K562 (cell line): ENCODE measurements around the gene SPRY4. TPM values are rescaled to one million over a fixed set of nuclear protein-coding genes. Genes with fewer than 3 reads are reported as not detected.

Source experiments
- ATF1 ChIP-seq, 2 experiments: fragments of 450-650 bp in 1 of 2; IDR thresholded peaks; 2 replicates each; pipeline ENCODE4 v1.6.1; 2016; ENCODE audit warnings: missing compliant biosample characterization in 1 of 2, missing genetic modification characterization in 1 of 2
- BRD4 ChIP-seq: fragments of 200-600 bp; sonication (generic); IDR thresholded peaks from 2 replicates; pipeline ENCODE4 v1.6.1; 2017; ENCODE audit warnings: inconsistent platforms
- BRF2 ChIP-seq: IDR thresholded peaks from 3 replicates; pipeline ENCODE4 v1.6.1; 2011; ENCODE audit warnings: borderline replicate concordance, mild to moderate bottlenecking; ENCODE audit not compliant: insufficient read length, insufficient read depth
- FOXM1 ChIP-seq, 2 experiments: fragments of 450-650 bp in 1 of 2; sonication (generic) in 1 of 2; formaldehyde crosslinking in 1 of 2; IDR thresholded peaks; 2 replicates each; pipeline versions ENCODE4 v1.6.1 to v1.9.0; 2017 to 2022; ENCODE audit warnings: low read depth in 2 of 2, mild to moderate bottlenecking in 2 of 2, missing genetic modification reagents in 1 of 2, moderate library complexity in 1 of 2
- KLF1 ChIP-seq: fragments of 450-650 bp; IDR thresholded peaks from 2 replicates; pipeline ENCODE4 v1.6.1; 2016; ENCODE audit warnings: missing genetic modification characterization, missing compliant biosample characterization
- MYNN ChIP-seq, 2 experiments: sonication (generic); formaldehyde crosslinking in 1 of 2; IDR thresholded peaks; 2 replicates each; pipeline versions ENCODE4 v1.5.0 to v1.6.1; 2016 to 2020; ENCODE audit warnings: antibody characterized with exemption in 1 of 2, missing genetic modification reagents in 1 of 2
- NBN ChIP-seq: fragments of 450-650 bp; IDR thresholded peaks from 2 replicates; pipeline ENCODE4 v1.6.1; 2016; ENCODE audit warnings: low read depth, mild to moderate bottlenecking
- NCOA1 ChIP-seq: fragments of 450-650 bp; IDR thresholded peaks from 2 replicates; pipeline ENCODE4 v1.6.1; 2016; ENCODE audit warnings: low read depth
- POLR2A ChIP-seq: fragments of 450-650 bp; conservative IDR thresholded peaks from 2 replicates; pipeline ENCODE4 v1.6.1; 2016
- U2AF2 ChIP-seq: fragments of 200-400 bp; formaldehyde crosslinking; optimal IDR thresholded peaks from 2 replicates; pipeline ENCODE3; 2017; ENCODE audit warnings: low read depth, mild to moderate bottlenecking, low read length
- USF1 ChIP-seq: sonication (generic); formaldehyde crosslinking; IDR thresholded peaks from 2 replicates; pipeline ENCODE4 v1.9.0; 2022; ENCODE audit warnings: mild to moderate bottlenecking, missing genetic modification reagents
- ZKSCAN1 ChIP-seq: fragments of 150-350 bp; IDR thresholded peaks from 2 replicates; pipeline ENCODE4 v1.6.1; 2016; ENCODE audit warnings: low read depth, low read length
- ZKSCAN8 ChIP-seq: fragments of 200-800 bp; sonication (Bioruptor generic); IDR thresholded peaks from 2 replicates; pipeline ENCODE4 v1.6.1; 2016; ENCODE audit warnings: missing genetic modification characterization, missing compliant biosample characterization
- ZNF121 ChIP-seq: sonication (generic); formaldehyde crosslinking; conservative IDR thresholded peaks from 2 replicates; pipeline ENCODE4 v1.8.0; 2022; ENCODE audit warnings: missing genetic modification reagents
- ZNF140 ChIP-seq: fragments of 250-450 bp; sonication (Bioruptor Pico); IDR thresholded peaks from 2 replicates; pipeline ENCODE4 v1.8.0; 2021; ENCODE audit warnings: moderate library complexity, mild to moderate bottlenecking, inconsistent platforms
- ZNF146 ChIP-seq: IDR thresholded peaks from one replicate; pipeline ENCODE4 v1.6.1; 2018; ENCODE audit warnings: missing compliant biosample characterization; ENCODE audit not compliant: unreplicated experiment
- ZNF175 ChIP-seq: fragments of 200-800 bp; sonication (Bioruptor generic); IDR thresholded peaks from 2 replicates; pipeline ENCODE4 v1.6.1; 2016; ENCODE audit warnings: low read depth, mild to moderate bottlenecking, missing genetic modification characterization, missing compliant biosample characterization
- polyA plus RNA-seq, 8 experiments: library from polyadenylated mRNA; depleted of rRNA in 4 of 8; stranded (reverse) in 5 of 8; unstranded in 3 of 8; fragments of >200 nt; fragmentation: Nextera tagmentation in 2 of 8; fragmentation: Illumina TruSeq in 1 of 8; extraction: Ambion mirVana in 2 of 8; extraction: Trizol in 1 of 8; gene quantifications; 2 replicates each; pipeline versions ENCODE4 v1.2.1 to v1.2.3, GENCODE V29; 2011 to 2014; ENCODE audit warnings: inconsistent platforms in 1 of 8, missing spikeins in 1 of 8
- total RNA-seq, 7 experiments: library from RNA; depleted of rRNA in 6 of 7; stranded (reverse); fragments of >200 nt in 6 of 7; fragmentation: Illumina TruSeq in 2 of 7; extraction: Trizol in 2 of 7; gene quantifications; 2 replicates each; pipeline versions ENCODE4 v1.2.1 to v1.2.3, GENCODE V29; 2011 to 2021; ENCODE audit warnings: low replicate concordance in 1 of 7
- TF ChIP-seq, protein P1 (sequence below), 2 experiments: fragments of 450-650 bp; IDR thresholded peaks; 2 replicates each; pipeline ENCODE4 v1.6.1; 2018; ENCODE audit warnings: mild to moderate bottlenecking in 2 of 2, low read depth in 1 of 2; ENCODE audit not compliant: partially characterized antibody in 2 of 2
- TF ChIP-seq, protein P2 (sequence below): fragments of 150-350 bp; conservative IDR thresholded peaks from 2 replicates; pipeline ENCODE4 v1.6.1; 2014; ENCODE audit warnings: low read length

The SPRY4 gene
- total and polyA plus RNA-seq, 9 of the 15 experiments (the other 6 are each of a cell fraction or from before 2014, with no cell fraction given): 2.6 to 24.2 (median 9.5) TPM

- TF ChIP-seq, protein P1, sequence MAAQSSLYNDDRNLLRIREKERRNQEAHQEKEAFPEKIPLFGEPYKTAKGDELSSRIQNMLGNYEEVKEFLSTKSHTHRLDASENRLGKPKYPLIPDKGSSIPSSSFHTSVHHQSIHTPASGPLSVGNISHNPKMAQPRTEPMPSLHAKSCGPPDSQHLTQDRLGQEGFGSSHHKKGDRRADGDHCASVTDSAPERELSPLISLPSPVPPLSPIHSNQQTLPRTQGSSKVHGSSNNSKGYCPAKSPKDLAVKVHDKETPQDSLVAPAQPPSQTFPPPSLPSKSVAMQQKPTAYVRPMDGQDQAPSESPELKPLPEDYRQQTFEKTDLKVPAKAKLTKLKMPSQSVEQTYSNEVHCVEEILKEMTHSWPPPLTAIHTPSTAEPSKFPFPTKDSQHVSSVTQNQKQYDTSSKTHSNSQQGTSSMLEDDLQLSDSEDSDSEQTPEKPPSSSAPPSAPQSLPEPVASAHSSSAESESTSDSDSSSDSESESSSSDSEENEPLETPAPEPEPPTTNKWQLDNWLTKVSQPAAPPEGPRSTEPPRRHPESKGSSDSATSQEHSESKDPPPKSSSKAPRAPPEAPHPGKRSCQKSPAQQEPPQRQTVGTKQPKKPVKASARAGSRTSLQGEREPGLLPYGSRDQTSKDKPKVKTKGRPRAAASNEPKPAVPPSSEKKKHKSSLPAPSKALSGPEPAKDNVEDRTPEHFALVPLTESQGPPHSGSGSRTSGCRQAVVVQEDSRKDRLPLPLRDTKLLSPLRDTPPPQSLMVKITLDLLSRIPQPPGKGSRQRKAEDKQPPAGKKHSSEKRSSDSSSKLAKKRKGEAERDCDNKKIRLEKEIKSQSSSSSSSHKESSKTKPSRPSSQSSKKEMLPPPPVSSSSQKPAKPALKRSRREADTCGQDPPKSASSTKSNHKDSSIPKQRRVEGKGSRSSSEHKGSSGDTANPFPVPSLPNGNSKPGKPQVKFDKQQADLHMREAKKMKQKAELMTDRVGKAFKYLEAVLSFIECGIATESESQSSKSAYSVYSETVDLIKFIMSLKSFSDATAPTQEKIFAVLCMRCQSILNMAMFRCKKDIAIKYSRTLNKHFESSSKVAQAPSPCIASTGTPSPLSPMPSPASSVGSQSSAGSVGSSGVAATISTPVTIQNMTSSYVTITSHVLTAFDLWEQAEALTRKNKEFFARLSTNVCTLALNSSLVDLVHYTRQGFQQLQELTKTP (IDR thresholded peaks at IDR 0.05; ENCODE audit: low read depth in 1 of 2, partially characterized antibody in 2 of 2): no peak
- TF ChIP-seq ZKSCAN8 (CRISPR knock-in tag): no peak
- TF ChIP-seq MYNN (IDR thresholded peaks at IDR 0.05): no peak; the same call in 1 of the 2 replicates
- no peak for TF ChIP-seq MYNN (CRISPR knock-in tag; IDR thresholded peaks at IDR 0.05)
- no peak for TF ChIP-seq BRF2
- peak; percentile 76 for TF ChIP-seq FOXM1 (IDR thresholded peaks at IDR 0.05; ENCODE audit: low read depth)
- TF ChIP-seq FOXM1 (CRISPR knock-in tag; IDR thresholded peaks at IDR 0.05; ENCODE audit: low read depth): no peak
- 0 out of 2 replicates have a peak, but pooled peaks have one; percentile 11 for TF ChIP-seq ZKSCAN1
- no peak for TF ChIP-seq ZNF121 (CRISPR knock-in tag)
- peak; percentile 70 for TF ChIP-seq POLR2A
- no peak for TF ChIP-seq USF1 (CRISPR knock-in tag)
- no peak for TF ChIP-seq ZNF140 (CRISPR knock-in tag)
- TF ChIP-seq U2AF2: no peak
- no peak for TF ChIP-seq ATF1 (CRISPR knock-in tag; IDR thresholded peaks at IDR 0.05)
- peak; percentile 78 for TF ChIP-seq ATF1 (tag; IDR thresholded peaks at IDR 0.05)
- TF ChIP-seq ZNF146 (CRISPR knock-in tag): no peak
- TF ChIP-seq NBN: no peak
- TF ChIP-seq, protein P2, sequence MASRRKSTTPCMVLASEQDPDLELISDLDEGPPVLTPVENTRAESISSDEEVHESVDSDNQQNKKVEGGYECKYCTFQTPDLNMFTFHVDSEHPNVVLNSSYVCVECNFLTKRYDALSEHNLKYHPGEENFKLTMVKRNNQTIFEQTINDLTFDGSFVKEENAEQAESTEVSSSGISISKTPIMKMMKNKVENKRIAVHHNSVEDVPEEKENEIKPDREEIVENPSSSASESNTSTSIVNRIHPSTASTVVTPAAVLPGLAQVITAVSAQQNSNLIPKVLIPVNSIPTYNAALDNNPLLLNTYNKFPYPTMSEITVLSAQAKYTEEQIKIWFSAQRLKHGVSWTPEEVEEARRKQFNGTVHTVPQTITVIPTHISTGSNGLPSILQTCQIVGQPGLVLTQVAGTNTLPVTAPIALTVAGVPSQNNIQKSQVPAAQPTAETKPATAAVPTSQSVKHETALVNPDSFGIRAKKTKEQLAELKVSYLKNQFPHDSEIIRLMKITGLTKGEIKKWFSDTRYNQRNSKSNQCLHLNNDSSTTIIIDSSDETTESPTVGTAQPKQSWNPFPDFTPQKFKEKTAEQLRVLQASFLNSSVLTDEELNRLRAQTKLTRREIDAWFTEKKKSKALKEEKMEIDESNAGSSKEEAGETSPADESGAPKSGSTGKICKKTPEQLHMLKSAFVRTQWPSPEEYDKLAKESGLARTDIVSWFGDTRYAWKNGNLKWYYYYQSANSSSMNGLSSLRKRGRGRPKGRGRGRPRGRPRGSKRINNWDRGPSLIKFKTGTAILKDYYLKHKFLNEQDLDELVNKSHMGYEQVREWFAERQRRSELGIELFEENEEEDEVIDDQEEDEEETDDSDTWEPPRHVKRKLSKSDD: no peak
- 0 out of 2 replicates have a peak, but pooled peaks have one; percentile 43 for TF ChIP-seq BRD4
- TF ChIP-seq KLF1 (tag): no peak
- TF ChIP-seq ZNF175 (CRISPR knock-in tag): no peak; the same call in 1 of the 2 replicates
- TF ChIP-seq NCOA1: peak; percentile 78; the same call in 1 of the 2 replicates
Measured at GRCh38 chr5:142356716-142357468, 32.1 kb upstream of the SPRY4 start (continued).
